ENCODE measurements around the gene NDUFS4.
A peak's percentile ranks its signal among the peaks of the same experiment; 100 is the strongest.

NDUFS4 gene

DNA sequence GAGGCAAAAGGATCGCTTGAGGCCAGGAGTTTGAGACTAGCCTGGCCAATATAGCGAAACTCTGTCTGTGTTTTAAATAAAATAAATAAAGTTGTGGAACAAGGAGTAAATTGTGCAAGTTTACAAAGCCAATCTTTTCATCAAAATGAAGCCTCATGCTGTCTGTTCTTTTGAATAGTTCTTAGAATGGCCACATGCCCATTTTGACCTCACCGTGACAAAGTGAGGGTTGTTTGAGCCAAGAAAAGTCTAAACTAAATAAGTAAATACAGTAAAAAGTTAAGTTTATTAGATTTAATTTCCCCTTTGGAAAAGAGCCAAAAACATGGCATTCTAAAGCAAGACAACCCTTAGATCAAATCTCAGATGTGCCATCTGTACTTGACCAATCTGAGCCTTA, 165.7 kb downstream of the NDUFS4 start:
- Histone ChIP-seq H3K27me3 (ENCODE audit: insufficient read depth, poor library complexity, severe bottlenecking) (no peaks in the 10 kb centered on the region), H3K27ac (replicated peaks) (no peak overlapping the region), H3K4me3 (replicated peaks; ENCODE audit: insufficient read depth, low read length) (no peak overlapping the region)
- DNase-seq (ENCODE audit: low read depth in 1 of 2, low spot score in 1 of 2) = no peak
- TF ChIP-seq CTCF (IDR thresholded peaks at IDR 0.05; ENCODE audit: insufficient read depth, low read length) (no peak), SPI1 (IDR thresholded peaks at IDR 0.05; ENCODE audit: borderline replicate concordance, low read depth) (no peak), POLR2AphosphoS5 (IDR thresholded peaks at IDR 0.05; ENCODE audit: low read depth) (no peak)

DNA sequence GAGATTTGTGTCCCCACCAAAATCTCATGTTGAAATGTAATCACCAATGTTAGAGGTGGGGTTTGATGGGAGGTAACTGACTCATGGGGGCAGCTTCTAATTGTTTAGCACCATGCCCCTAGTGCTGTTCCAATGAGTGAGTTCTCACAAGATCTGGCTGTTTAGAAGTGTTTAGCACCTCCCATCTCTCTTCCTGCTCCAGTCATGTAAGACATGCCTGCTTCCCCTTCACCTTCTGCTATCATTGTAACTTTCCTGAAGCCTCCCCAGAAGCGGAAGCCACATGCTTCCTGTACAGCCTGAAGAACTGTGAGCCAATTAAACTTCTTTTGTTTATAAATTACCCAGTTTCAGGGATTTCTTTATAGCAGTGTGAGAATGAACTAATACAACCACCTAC, 170.5 kb downstream of the NDUFS4 start:
- peak; percentile 12 to 77 for DNase-seq (ENCODE audit: low read depth in 1 of 2, low spot score in 1 of 2)
- TF ChIP-seq GABPA (IDR thresholded peaks at IDR 0.05; ENCODE audit: low read depth) = no peak
- TF ChIP-seq POLR2AphosphoS5 (IDR thresholded peaks at IDR 0.05; ENCODE audit: low read depth) = no peak
- TF ChIP-seq REST (IDR thresholded peaks at IDR 0.05; ENCODE audit: insufficient replicate concordance, low read depth) = no peak
- no peak for TF ChIP-seq SPI1 (IDR thresholded peaks at IDR 0.05; ENCODE audit: borderline replicate concordance, low read depth)
- Histone ChIP-seq H3K27me3 (ENCODE audit: insufficient read depth, poor library complexity, severe bottlenecking) (no peaks in the 10 kb centered on the region), H3K4me3 (replicated peaks; ENCODE audit: insufficient read depth, low read length) (no peak overlapping the region), H3K27ac (replicated peaks) (no peak overlapping the region)

Data from HL-60 (cell line).